Measurements from ENCODE around the gene NFATC2IP.

The NFATC2IP gene

DNA sequence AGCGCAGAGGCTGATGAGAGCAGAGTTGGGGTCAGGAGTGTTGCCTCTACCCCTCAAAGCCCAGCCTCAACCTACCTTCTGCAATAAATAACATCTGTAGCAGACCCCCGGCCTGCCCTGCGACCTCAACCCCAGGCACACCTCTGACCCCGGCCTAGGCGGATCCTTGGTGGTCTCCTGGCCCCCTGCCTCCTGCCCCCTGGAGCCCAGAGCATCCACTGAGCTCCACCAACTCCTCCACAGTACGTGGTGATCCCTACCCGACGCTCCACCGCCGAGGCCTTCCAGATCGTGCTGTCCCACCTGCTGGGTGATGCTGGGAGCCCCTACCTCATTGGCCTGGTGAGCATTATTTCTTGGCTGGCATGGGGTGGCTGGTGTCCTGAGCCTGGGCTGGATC, 32.2 kb downstream of the NFATC2IP start:
- Histone ChIP-seq H3K36me3 (ENCODE audit: insufficient read depth, low read length) (peaks cover 3% of the 10 kb centered on the region; the same call in 1 of the 2 replicates), H3K4me3 (no peak overlapping the region), H3K9ac (ENCODE audit: insufficient read length) (no peak overlapping the region), H3K9me3 (ENCODE audit: low read depth, low read length) (no peaks in the 10 kb centered on the region), H3K27ac (no peak overlapping the region)
- no peak for DNase-seq (ENCODE audit: low read depth, low spot score)
- TF ChIP-seq FOXP2 (optimal IDR thresholded peaks at IDR 0.05; ENCODE audit: control extremely low read depth, extremely low read length, insufficient read depth) (no peak), POLR2AphosphoS5 (IDR thresholded peaks at IDR 0.05; ENCODE audit: borderline replicate concordance, low read depth, low read length) (no peak), EZH2 (IDR thresholded peaks at IDR 0.05) (no peak)

DNA sequence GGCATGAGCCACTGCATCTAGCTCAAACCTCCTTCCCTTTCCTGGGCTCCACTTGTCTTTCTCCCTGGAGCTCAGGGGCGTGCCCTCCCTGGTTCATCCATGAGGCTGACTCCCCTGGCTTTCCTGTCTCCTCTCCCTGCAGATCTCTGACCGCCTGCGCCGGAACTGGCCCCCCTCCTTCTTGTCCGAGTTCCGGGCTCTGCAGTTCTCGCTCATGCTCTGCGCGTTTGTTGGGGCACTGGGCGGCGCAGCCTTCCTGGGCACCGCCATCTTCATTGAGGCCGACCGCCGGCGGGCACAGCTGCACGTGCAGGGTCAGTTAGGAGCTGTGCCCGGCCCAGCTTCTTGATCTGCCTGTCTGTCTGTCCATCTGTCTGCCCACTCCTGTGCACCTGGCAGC, 32.9 kb downstream of the NFATC2IP start:
- H3K9me3 ChIP-seq (ENCODE audit: low read depth, low read length): no peaks in the 10 kb centered on the region
- H3K27ac ChIP-seq: no peak overlapping the region
- DNase-seq (ENCODE audit: low read depth, low spot score): no peak
- no peak overlapping the region for H3K4me3 ChIP-seq
- TF ChIP-seq POLR2AphosphoS5 (IDR thresholded peaks at IDR 0.05; ENCODE audit: borderline replicate concordance, low read depth, low read length): no peak
- TF ChIP-seq FOXP2 (optimal IDR thresholded peaks at IDR 0.05; ENCODE audit: control extremely low read depth, extremely low read length, insufficient read depth): no peak
- no peak for TF ChIP-seq EZH2 (IDR thresholded peaks at IDR 0.05)
- no peak overlapping the region for H3K9ac ChIP-seq (ENCODE audit: insufficient read length)
- peaks cover 3% of the 10 kb centered on the region; the same call in 1 of the 2 replicates for H3K36me3 ChIP-seq (ENCODE audit: insufficient read depth, low read length)

DNA sequence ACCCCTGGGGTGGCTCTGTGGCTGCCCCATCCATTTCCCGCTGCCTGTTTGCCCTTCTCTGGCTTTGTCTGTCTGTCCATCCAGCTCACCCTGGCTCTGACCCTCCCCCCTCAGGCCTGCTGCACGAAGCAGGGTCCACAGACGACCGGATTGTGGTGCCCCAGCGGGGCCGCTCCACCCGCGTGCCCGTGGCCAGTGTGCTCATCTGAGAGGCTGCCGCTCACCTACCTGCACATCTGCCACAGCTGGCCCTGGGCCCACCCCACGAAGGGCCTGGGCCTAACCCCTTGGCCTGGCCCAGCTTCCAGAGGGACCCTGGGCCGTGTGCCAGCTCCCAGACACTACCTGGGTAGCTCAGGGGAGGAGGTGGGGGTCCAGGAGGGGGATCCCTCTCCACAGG, 33.4 kb downstream of the NFATC2IP start:
- Histone ChIP-seq H3K36me3 (ENCODE audit: insufficient read depth, low read length) (peaks cover 3% of the 10 kb centered on the region; the same call in 1 of the 2 replicates), H3K27ac (no peak overlapping the region), H3K9me3 (ENCODE audit: low read depth, low read length) (no peaks in the 10 kb centered on the region), H3K9ac (ENCODE audit: insufficient read length) (no peak overlapping the region), H3K4me3 (no peak overlapping the region)
- TF ChIP-seq EZH2 (IDR thresholded peaks at IDR 0.05): no peak
- TF ChIP-seq FOXP2 (optimal IDR thresholded peaks at IDR 0.05; ENCODE audit: control extremely low read depth, extremely low read length, insufficient read depth): no peak
- no peak for TF ChIP-seq POLR2AphosphoS5 (IDR thresholded peaks at IDR 0.05; ENCODE audit: borderline replicate concordance, low read depth, low read length)
- DNase-seq (ENCODE audit: low read depth, low spot score): no peak

GRCh38 chr16:28984619-28985135, 33.9 kb downstream of the NFATC2IP start, which contains the start of gene LAT:
LAT (plus strand) TSS chr16:28985052; CDS start chr16:28985418, 366 bp downstream.
- H3K9me3 ChIP-seq (ENCODE audit: low read depth, low read length): no peaks in the 10 kb centered on the region
- no peak for DNase-seq (ENCODE audit: low read depth, low spot score)
- TF ChIP-seq POLR2AphosphoS5 (IDR thresholded peaks at IDR 0.05; ENCODE audit: borderline replicate concordance, low read depth, low read length): no peak
- no peak for TF ChIP-seq EZH2 (IDR thresholded peaks at IDR 0.05)
- no peak for TF ChIP-seq FOXP2 (optimal IDR thresholded peaks at IDR 0.05; ENCODE audit: control extremely low read depth, extremely low read length, insufficient read depth)
- peak within 1 kb of the TSS; percentile 36; the same call in 1 of the 2 replicates for H3K4me3 ChIP-seq
- H3K9ac ChIP-seq (ENCODE audit: insufficient read length): no peak within 1 kb of the TSS
- peaks cover 3% of the 10 kb centered on the region; the same call in 1 of the 2 replicates for H3K36me3 ChIP-seq (ENCODE audit: insufficient read depth, low read length)
- H3K27ac ChIP-seq: no peak within 1 kb of the TSS

- Histone ChIP-seq H3K9me3 (ENCODE audit: low read depth, low read length) (no peaks in the 10 kb centered on the region), H3K4me3 (no peak overlapping the region), H3K9ac (ENCODE audit: insufficient read length) (no peak overlapping the region), H3K27ac (no peak overlapping the region), H3K36me3 (ENCODE audit: insufficient read depth, low read length) (peaks cover 3% of the 10 kb centered on the region; the same call in 1 of the 2 replicates)
- no peak for DNase-seq (ENCODE audit: low read depth, low spot score)
- TF ChIP-seq EZH2 (IDR thresholded peaks at IDR 0.05): no peak
- no peak for TF ChIP-seq POLR2AphosphoS5 (IDR thresholded peaks at IDR 0.05; ENCODE audit: borderline replicate concordance, low read depth, low read length)
- TF ChIP-seq FOXP2 (optimal IDR thresholded peaks at IDR 0.05; ENCODE audit: control extremely low read depth, extremely low read length, insufficient read depth): no peak
Measured at GRCh38 chr16:28985211-28986041, 34.7 kb downstream of the NFATC2IP start.

DNA sequence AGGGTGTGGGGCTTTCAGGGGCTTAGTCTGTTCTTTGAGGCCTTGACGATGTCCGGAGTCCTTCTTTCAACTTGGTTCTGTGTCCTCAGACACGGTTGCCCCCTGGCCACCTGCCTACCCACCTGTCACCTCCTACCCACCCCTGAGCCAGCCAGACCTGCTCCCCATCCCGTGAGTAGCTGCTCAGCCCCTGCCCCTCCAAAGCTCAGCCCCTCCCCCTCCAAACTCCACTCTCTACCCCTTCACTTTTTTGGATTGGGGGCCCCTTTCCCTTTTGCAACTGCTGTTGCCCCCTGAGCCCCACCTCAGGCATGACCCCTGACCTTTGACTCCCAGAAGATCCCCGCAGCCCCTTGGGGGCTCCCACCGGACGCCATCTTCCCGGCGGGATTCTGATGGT, 35.3 kb downstream of the NFATC2IP start:
- H3K36me3 ChIP-seq (ENCODE audit: insufficient read depth, low read length): peaks cover 3% of the 10 kb centered on the region; the same call in 1 of the 2 replicates
- no peak for DNase-seq (ENCODE audit: low read depth, low spot score)
- no peaks in the 10 kb centered on the region for H3K9me3 ChIP-seq (ENCODE audit: low read depth, low read length)
- H3K27ac ChIP-seq: no peak overlapping the region
- no peak overlapping the region for H3K9ac ChIP-seq (ENCODE audit: insufficient read length)
- TF ChIP-seq POLR2AphosphoS5 (IDR thresholded peaks at IDR 0.05; ENCODE audit: borderline replicate concordance, low read depth, low read length) (no peak), FOXP2 (optimal IDR thresholded peaks at IDR 0.05; ENCODE audit: control extremely low read depth, extremely low read length, insufficient read depth) (no peak), EZH2 (IDR thresholded peaks at IDR 0.05) (no peak)
- H3K4me3 ChIP-seq: no peak overlapping the region

- H3K9ac ChIP-seq (ENCODE audit: insufficient read length): no peak overlapping the region
- no peak overlapping the region for H3K27ac ChIP-seq
- H3K36me3 ChIP-seq (ENCODE audit: insufficient read depth, low read length): peaks cover 3% of the 10 kb centered on the region; the same call in 1 of the 2 replicates
- no peak overlapping the region for H3K4me3 ChIP-seq
- no peak for DNase-seq (ENCODE audit: low read depth, low spot score)
- H3K9me3 ChIP-seq (ENCODE audit: low read depth, low read length): no peaks in the 10 kb centered on the region
- TF ChIP-seq POLR2AphosphoS5 (IDR thresholded peaks at IDR 0.05; ENCODE audit: borderline replicate concordance, low read depth, low read length) (no peak), EZH2 (IDR thresholded peaks at IDR 0.05) (no peak), FOXP2 (optimal IDR thresholded peaks at IDR 0.05; ENCODE audit: control extremely low read depth, extremely low read length, insufficient read depth) (no peak)
Measured at GRCh38 chr16:28986492-28986891, 35.8 kb downstream of the NFATC2IP start.

- Histone ChIP-seq H3K9ac (ENCODE audit: insufficient read length) (no peak overlapping the region), H3K4me3 (no peak overlapping the region), H3K9me3 (ENCODE audit: low read depth, low read length) (no peaks in the 10 kb centered on the region), H3K27ac (no peak overlapping the region), H3K36me3 (ENCODE audit: insufficient read depth, low read length) (peaks cover 3% of the 10 kb centered on the region; the same call in 1 of the 2 replicates)
- TF ChIP-seq POLR2AphosphoS5 (IDR thresholded peaks at IDR 0.05; ENCODE audit: borderline replicate concordance, low read depth, low read length): no peak
- no peak for TF ChIP-seq FOXP2 (optimal IDR thresholded peaks at IDR 0.05; ENCODE audit: control extremely low read depth, extremely low read length, insufficient read depth)
- TF ChIP-seq EZH2 (IDR thresholded peaks at IDR 0.05): no peak
- no peak for DNase-seq (ENCODE audit: low read depth, low spot score)
Measured at GRCh38 chr16:28987170-28987853, 36.6 kb downstream of the NFATC2IP start.
